ENCODE results near the gene PROSER3. TPM values are rescaled to one million over a fixed set of nuclear protein-coding genes. Genes with fewer than 3 reads are reported as not detected.

The PROSER3 gene
- polyA plus RNA-seq, 1 donor from 2014 or later: 1.2 TPM

DNA sequence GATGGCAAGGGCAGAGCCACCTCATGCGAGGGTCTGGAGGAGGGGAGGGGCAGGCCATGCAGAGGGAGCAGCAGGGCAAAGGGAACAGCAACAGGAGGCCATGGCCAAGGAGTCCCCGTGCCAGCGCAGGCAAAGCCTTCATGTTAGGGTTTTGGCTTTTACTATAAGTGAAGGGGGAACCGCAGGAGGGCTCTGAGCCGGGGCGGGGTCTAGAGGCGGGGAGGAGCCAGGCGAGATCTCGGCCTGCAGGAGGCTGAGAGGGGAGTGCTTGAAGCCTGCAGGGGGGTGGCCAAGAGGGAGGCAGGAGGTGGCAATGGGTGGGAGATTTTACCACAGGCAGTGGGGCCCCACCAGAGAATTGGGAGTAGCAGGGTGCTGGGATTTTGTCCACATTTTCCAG lies 23.7 kb downstream of the PROSER3 start:
- H3K36me3 ChIP-seq (ENCODE audit: insufficient read depth, low read length): no peaks in the 10 kb centered on the region
- TF ChIP-seq, protein P1, sequence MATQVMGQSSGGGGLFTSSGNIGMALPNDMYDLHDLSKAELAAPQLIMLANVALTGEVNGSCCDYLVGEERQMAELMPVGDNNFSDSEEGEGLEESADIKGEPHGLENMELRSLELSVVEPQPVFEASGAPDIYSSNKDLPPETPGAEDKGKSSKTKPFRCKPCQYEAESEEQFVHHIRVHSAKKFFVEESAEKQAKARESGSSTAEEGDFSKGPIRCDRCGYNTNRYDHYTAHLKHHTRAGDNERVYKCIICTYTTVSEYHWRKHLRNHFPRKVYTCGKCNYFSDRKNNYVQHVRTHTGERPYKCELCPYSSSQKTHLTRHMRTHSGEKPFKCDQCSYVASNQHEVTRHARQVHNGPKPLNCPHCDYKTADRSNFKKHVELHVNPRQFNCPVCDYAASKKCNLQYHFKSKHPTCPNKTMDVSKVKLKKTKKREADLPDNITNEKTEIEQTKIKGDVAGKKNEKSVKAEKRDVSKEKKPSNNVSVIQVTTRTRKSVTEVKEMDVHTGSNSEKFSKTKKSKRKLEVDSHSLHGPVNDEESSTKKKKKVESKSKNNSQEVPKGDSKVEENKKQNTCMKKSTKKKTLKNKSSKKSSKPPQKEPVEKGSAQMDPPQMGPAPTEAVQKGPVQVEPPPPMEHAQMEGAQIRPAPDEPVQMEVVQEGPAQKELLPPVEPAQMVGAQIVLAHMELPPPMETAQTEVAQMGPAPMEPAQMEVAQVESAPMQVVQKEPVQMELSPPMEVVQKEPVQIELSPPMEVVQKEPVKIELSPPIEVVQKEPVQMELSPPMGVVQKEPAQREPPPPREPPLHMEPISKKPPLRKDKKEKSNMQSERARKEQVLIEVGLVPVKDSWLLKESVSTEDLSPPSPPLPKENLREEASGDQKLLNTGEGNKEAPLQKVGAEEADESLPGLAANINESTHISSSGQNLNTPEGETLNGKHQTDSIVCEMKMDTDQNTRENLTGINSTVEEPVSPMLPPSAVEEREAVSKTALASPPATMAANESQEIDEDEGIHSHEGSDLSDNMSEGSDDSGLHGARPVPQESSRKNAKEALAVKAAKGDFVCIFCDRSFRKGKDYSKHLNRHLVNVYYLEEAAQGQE (IDR thresholded peaks at IDR 0.05; ENCODE audit: borderline replicate concordance): no peak
- TF ChIP-seq POLR2AphosphoS5 (IDR thresholded peaks at IDR 0.05): no peak
- TF ChIP-seq RAD21 (conservative IDR thresholded peaks at IDR 0.05): no peak
- no peak for TF ChIP-seq EP300 (conservative IDR thresholded peaks at IDR 0.05; ENCODE audit: poor library complexity, severe bottlenecking)
- no peak for TF ChIP-seq EZH2 (IDR thresholded peaks at IDR 0.05; ENCODE audit: borderline replicate concordance, insufficient read depth, low read length, poor library complexity, severe bottlenecking)
- no peak for TF ChIP-seq TAF1 (IDR thresholded peaks at IDR 0.05; ENCODE audit: low read depth)
- no peak for TF ChIP-seq MXI1 (conservative IDR thresholded peaks at IDR 0.05; ENCODE audit: poor library complexity, severe bottlenecking)
- TF ChIP-seq, protein P2, sequence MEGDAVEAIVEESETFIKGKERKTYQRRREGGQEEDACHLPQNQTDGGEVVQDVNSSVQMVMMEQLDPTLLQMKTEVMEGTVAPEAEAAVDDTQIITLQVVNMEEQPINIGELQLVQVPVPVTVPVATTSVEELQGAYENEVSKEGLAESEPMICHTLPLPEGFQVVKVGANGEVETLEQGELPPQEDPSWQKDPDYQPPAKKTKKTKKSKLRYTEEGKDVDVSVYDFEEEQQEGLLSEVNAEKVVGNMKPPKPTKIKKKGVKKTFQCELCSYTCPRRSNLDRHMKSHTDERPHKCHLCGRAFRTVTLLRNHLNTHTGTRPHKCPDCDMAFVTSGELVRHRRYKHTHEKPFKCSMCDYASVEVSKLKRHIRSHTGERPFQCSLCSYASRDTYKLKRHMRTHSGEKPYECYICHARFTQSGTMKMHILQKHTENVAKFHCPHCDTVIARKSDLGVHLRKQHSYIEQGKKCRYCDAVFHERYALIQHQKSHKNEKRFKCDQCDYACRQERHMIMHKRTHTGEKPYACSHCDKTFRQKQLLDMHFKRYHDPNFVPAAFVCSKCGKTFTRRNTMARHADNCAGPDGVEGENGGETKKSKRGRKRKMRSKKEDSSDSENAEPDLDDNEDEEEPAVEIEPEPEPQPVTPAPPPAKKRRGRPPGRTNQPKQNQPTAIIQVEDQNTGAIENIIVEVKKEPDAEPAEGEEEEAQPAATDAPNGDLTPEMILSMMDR (IDR thresholded peaks at IDR 0.05; ENCODE audit: poor library complexity, severe bottlenecking): no peak
- TF ChIP-seq SMC3 (conservative IDR thresholded peaks at IDR 0.05; ENCODE audit: poor library complexity): no peak

DNA sequence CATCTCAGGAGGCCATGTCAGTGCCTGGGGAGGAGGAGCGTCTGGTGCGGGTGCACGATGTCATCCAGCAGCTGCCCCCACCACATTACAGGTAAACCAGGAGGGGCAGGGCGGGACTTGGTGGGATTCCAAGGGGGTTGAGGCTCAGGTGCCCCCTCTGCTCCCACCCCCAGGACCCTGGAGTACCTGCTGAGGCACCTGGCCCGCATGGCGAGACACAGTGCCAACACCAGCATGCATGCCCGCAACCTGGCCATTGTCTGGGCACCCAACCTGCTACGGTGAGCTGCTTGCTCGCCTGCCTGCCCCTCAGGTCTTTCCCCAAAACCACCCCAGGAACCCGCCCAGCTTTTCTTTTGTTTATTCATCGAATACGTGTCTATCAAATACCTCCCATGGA lies 24.6 kb downstream of the PROSER3 start:
- Histone ChIP-seq H3K27me3 (ENCODE audit: insufficient read depth, low read depth, low read length) (no peaks in the 10 kb centered on the region), H3K4me2 (ENCODE audit: low read length) (no peak overlapping the region), H3K27ac (ENCODE audit: low read length) (no peak overlapping the region), H3K9me3 (ENCODE audit: low read length) (no peaks in the 10 kb centered on the region), H3K79me2 (replicated peaks; ENCODE audit: insufficient read depth, low read length) (peaks cover 6% of the 10 kb centered on the region), H3K9ac (ENCODE audit: low read length) (no peak overlapping the region), H2AFZ (ENCODE audit: low read depth, low read length) (no peak overlapping the region), H4K20me1 (ENCODE audit: insufficient read depth) (no peaks in the 10 kb centered on the region), H3K36me3 (ENCODE audit: insufficient read depth, low read length) (no peaks in the 10 kb centered on the region), H3K9me2 (ENCODE audit: insufficient read depth, low read length) (no peaks in the 10 kb centered on the region), H3K4me3 (ENCODE audit: low read length) (no peak overlapping the region), H3F3A (ENCODE audit: insufficient read depth, low read length, poor library complexity, severe bottlenecking) (no peaks in the 10 kb centered on the region)
- TF ChIP-seq, protein P1 (IDR thresholded peaks at IDR 0.05; ENCODE audit: borderline replicate concordance): no peak
- TF ChIP-seq EP300 (conservative IDR thresholded peaks at IDR 0.05; ENCODE audit: poor library complexity, severe bottlenecking) (no peak), EZH2 (IDR thresholded peaks at IDR 0.05; ENCODE audit: borderline replicate concordance, insufficient read depth, low read length, poor library complexity, severe bottlenecking) (no peak), TAF1 (IDR thresholded peaks at IDR 0.05; ENCODE audit: low read depth) (no peak), RAD21 (conservative IDR thresholded peaks at IDR 0.05) (no peak), SMC3 (conservative IDR thresholded peaks at IDR 0.05; ENCODE audit: poor library complexity) (no peak), MXI1 (conservative IDR thresholded peaks at IDR 0.05; ENCODE audit: poor library complexity, severe bottlenecking) (no peak), POLR2AphosphoS5 (IDR thresholded peaks at IDR 0.05) (no peak)
- TF ChIP-seq, protein P2 (IDR thresholded peaks at IDR 0.05; ENCODE audit: poor library complexity, severe bottlenecking): no peak

More for the DNA sequence above, 23.7 kb downstream of the PROSER3 start:
- Histone ChIP-seq H3F3A (ENCODE audit: insufficient read depth, low read length, poor library complexity, severe bottlenecking) (no peaks in the 10 kb centered on the region), H4K20me1 (ENCODE audit: insufficient read depth) (no peaks in the 10 kb centered on the region), H3K27ac (ENCODE audit: low read length) (no peak overlapping the region), H2AFZ (ENCODE audit: low read depth, low read length) (no peak overlapping the region), H3K9me3 (ENCODE audit: low read length) (no peaks in the 10 kb centered on the region), H3K27me3 (ENCODE audit: insufficient read depth, low read depth, low read length) (no peaks in the 10 kb centered on the region), H3K79me2 (replicated peaks; ENCODE audit: insufficient read depth, low read length) (peaks cover 15% of the 10 kb centered on the region), H3K4me3 (ENCODE audit: low read length) (no peak overlapping the region), H3K9ac (ENCODE audit: low read length) (no peak overlapping the region), H3K4me2 (ENCODE audit: low read length) (no peak overlapping the region), H3K9me2 (ENCODE audit: insufficient read depth, low read length) (no peaks in the 10 kb centered on the region)
